ENCODE measurements around the gene CHRNB2.

Gene CHRNB2

DNA sequence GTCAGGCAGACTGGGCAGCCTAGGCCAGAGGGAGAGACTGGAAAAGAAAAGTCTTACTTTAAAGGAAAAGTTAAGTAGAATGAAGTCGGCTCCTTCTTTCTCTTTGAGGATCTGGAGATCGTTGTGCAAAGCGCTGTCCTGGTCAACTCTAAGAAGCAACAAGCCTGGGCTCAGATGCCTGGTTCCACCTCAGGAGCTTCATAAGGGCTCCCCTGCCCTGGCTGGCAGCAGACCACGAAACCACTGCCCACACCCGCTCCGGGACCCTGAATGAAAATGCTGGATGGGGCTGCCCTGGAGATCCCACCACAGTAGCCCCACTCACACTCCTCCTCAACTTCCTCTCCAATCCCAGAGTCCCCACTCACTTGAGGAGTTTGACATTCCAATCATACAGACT, 15.5 kb upstream of the CHRNB2 start:
- DNase-seq (ENCODE audit: low spot score) = no peak

DNA sequence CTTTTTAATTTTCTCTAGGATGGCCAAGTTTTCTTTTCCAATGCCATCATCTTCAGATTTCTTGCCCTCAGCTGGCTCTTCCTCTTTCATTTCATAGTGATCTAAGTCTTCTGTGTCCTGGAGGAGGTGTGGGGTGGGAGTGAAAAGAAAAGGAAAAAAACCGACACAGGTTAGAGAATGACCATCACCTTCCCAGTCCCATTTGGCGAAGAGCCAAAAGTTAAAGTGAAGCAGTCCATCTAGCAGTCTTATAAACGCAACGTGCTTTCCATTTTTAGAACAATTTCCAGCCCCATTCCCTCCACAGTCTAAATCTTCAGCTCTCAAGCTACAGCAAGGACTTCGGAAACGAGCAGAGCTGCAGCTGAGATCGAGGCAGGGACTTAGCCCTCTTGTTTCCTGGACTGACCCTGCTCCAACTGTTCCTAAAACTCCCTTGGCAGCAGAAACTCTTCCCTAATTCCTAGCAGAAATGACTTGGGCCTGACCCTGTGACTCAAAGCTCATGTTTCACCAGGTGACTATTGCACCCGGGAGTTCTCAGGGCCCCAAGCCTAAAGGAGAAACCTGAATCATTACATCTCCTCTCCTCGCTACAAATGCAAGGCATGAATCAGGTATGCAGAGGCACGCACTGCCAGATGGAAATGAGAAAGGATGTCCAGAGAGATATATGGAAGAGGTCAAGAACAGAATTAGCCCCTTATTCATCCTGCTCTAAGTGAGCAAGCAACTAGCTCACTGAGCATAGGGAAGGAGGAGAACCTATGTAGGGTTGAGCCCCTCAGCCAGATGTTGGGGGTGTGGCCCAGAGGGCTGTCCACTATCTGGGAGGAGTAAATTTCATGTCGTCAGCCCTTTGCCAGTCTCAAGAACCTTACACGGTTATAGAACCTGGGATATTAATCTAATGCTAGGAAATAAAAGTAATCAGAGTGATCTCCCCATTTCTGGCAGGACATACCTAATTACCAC, 14.2 kb upstream of the CHRNB2 start:
- no peak for DNase-seq (ENCODE audit: low spot score)

DNA sequence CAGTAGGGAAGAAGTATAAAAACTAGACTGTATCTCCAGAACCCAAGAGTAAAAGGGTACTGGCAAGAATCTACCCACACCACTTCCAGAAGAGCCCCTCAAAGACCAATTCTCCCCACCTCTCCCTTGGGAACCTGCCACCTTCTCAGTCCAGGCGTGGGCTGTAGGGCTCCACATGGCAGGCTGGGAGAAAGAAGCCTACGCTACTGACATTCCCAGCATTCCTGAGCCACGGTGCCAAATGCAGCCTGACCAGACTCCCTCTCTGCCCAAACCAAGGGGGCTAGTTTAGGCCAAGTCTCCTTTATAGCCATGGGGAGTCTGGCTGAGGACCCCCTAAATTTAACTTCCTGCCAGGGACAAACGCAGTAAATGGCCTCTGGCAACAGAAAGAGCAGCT, 11.2 kb upstream of the CHRNB2 start:
- DNase-seq (ENCODE audit: low spot score) = no peak

DNA sequence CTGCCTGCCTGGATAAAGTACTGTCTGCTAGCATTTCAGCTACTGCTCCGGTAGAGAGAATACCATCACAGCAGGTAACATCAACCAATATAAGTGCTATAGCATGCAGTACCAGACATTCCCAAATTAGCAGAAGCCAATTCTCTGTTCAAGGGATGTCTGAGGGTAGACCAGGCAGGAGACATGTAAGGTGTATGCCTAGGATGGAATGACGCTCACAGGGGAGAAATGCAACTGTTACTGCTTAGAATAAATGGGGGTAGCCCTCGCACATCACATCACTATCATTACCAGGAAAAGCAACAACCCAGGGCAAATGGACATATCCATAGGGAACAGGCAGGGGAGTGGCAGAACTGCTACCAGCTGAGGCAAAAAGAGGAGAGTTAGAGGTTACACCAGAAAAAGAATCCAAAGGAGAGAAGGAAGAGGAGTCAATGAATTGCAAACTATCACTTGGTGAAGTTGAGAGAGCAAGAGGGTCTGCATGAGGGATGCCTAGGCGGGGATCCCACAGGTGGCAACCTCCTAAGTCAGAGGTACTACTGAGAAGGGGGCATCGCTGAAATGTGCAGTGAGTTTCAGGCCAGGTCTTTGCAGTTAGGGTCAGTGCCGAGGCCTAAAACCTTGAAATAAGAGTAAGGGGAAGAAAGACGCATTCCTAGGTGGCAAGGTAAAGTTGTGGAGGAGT, 10.2 kb upstream of the CHRNB2 start:
- no peak for DNase-seq (ENCODE audit: low spot score)

DNA sequence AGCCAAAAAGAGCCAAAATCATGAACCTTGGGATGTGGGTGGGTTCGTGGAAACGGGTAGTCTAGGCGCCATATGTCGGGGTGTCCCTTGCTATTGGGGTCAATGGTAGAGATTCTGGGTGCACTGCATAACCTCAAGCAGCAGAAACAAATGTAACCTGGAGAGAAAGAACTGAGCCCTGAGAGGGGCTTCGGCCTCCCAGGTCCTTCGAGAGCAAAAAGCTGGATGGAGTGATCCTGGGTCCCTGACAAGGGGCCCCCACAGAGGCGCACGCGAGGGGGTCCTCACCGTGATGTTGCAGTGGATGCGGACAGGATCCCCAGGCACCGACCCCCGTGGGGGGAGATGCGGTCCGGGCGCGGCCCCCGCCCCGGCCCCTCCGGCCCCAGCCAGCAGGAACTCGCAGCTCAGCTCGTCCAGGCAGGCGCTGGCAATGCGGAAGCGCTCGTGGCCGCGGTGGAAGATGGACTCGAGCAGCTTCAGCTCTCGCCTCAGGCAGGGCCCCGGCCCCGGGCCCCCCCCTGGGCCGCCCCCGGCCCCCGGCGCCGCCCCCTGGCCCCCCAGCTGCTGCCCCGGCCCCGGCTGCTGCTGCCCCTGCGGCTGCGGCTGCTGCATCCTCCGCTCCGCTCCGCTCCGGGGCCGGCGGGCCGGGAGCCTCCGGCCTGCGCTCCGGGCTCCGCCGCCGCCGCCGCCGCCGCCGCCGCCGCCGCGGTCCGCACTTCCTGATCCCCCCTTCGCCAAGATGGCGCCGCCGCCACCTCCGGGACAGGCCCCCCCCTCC, 9.4 kb upstream of the CHRNB2 start, which contains the start of gene UBE2Q1:
Gene UBE2Q1, minus strand, starts transcription at position 724 of the 781 bp plus-strand sequence. Its CDS starts 109 bp downstream, at position 615.
- peak; percentile 30 for DNase-seq (ENCODE audit: low spot score)

DNA sequence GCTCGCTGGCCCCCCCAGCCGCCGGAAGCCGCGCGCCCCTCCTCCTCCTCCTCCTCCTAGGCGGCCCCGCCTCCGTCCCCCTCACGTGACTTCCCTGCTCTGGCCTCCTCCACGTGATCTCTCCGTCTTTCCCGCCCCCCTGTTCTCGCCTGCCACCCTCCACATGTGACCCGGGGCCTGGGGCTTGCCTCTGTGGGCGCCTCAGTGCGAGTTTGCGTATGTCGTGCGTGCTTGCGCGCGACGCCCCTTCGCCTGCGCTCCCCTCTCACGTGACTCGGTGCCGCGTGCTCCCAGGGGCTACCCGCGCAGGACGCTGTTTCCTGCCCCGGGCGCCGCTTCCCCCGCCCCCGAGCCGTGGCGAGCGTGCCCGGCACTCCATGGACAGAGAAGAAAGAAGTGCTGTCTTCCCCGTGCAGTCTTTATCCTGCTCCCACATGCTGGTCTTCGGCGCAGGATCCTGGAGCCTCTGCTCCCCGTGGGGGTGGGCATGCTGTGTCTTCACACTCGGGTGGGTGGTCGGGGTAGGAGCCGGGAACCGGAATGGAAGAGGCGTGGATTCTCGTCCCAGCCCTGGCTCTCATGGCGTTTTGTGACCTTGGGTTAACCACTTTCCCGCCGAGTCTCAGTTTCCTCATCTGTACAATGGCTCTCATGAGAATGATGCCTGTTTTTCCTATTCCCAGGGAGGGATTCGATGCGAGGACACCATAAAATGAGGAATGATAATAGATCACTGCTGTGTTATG, 8.7 kb upstream of the CHRNB2 start:
- peak; percentile 99 for DNase-seq (ENCODE audit: low spot score)

DNA sequence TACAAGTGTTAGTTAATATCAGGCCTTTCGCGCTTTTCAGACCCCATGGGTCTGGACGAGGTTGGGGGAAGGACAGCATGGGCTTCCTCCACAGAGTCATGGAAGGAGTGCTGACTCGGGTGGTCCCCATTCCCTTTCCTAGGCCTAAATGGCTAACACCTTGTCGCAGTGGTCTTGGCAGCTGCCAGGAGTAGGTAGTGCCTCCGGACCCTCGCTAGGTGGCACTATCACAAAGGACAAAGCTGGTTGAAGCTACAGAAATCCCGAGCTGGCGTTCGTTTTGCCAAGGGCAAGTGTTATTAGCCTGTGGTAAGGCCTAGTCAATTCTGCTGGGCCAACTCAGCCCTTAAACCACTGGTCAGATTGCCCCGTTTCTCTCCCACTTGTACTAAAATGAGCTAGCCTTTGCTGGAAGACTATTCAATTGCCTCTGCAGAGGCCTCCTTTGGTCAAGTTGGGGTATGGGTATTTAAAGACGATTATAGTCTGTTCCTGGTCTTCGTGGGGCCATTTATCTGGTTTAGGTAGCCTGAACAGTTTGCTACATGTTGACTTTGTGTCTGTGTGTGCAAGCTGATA, 8.0 kb upstream of the CHRNB2 start:
- DNase-seq (ENCODE audit: low spot score) = peak; percentile 95

DNA sequence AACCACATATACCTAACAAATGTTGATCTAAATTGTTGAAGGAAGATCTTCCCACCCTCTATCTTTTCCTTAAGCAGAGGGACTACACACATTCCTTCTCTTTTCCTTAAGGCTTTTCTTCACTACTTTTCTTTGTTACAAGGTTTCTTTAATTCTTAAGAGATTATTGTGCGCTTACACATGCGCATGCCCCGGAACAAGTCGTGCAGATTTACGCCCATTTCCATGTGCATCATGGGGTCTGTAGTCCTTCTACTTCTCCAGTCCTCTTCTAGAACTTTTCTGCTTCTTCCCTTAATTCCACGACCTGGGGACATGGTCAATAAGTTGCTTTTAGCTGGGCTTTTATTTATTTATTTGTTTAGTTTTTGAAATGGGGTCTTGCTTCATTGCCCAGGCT, 1.7 kb upstream of the CHRNB2 start:
- no peak for DNase-seq (ENCODE audit: low spot score)

DNA sequence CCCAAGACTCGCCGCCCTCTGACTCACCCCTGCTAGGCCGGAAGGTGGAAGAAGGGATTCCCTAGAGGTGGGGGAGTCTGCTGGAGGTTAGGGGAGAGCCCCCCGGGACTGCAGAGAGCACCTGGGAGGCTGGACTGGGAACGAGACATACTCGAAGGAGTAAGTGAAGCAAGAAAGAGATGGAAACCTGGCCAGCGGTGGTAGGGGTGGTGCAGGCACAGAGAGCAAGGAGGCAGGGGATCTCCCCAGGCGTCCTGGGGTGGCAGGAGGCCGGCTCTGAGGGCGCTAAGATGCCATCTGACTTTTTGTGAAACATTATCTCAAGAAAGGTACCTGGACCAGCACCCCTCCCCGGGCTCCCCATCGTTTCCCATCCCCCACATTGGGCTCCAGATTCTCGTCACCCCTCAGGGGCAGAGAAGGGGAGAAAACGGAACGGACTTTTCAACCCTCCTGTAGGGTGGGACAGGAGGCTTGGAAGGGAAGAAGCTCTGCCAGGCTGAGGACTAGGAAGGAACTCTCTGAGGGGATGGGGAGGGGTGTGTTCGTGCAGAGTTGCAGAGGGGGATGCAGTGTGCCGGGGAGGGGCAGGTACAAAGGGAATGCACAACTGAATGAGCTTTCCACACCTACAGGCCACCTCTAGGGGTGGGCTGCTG, 708 bp downstream of the CHRNB2 start:
- DNase-seq (ENCODE audit: low spot score) = no peak

DNA sequence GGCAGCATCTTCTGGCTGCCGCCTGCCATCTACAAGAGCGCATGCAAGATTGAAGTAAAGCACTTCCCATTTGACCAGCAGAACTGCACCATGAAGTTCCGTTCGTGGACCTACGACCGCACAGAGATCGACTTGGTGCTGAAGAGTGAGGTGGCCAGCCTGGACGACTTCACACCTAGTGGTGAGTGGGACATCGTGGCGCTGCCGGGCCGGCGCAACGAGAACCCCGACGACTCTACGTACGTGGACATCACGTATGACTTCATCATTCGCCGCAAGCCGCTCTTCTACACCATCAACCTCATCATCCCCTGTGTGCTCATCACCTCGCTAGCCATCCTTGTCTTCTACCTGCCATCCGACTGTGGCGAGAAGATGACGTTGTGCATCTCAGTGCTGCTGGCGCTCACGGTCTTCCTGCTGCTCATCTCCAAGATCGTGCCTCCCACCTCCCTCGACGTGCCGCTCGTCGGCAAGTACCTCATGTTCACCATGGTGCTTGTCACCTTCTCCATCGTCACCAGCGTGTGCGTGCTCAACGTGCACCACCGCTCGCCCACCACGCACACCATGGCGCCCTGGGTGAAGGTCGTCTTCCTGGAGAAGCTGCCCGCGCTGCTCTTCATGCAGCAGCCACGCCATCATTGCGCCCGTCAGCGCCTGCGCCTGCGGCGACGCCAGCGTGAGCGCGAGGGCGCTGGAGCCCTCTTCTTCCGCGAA, 3.8 kb downstream of the CHRNB2 start:
- DNase-seq (ENCODE audit: low spot score) = no peak

DNA sequence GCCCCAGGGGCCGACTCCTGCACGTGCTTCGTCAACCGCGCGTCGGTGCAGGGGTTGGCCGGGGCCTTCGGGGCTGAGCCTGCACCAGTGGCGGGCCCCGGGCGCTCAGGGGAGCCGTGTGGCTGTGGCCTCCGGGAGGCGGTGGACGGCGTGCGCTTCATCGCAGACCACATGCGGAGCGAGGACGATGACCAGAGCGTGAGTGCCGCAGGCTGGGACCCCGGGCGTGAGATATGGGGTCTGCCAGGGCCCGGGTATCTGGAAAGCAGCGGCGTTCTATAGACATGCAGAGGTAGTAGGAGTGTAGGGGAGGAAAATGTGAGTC, 4.3 kb downstream of the CHRNB2 start:
- no peak for DNase-seq (ENCODE audit: low spot score)

DNA sequence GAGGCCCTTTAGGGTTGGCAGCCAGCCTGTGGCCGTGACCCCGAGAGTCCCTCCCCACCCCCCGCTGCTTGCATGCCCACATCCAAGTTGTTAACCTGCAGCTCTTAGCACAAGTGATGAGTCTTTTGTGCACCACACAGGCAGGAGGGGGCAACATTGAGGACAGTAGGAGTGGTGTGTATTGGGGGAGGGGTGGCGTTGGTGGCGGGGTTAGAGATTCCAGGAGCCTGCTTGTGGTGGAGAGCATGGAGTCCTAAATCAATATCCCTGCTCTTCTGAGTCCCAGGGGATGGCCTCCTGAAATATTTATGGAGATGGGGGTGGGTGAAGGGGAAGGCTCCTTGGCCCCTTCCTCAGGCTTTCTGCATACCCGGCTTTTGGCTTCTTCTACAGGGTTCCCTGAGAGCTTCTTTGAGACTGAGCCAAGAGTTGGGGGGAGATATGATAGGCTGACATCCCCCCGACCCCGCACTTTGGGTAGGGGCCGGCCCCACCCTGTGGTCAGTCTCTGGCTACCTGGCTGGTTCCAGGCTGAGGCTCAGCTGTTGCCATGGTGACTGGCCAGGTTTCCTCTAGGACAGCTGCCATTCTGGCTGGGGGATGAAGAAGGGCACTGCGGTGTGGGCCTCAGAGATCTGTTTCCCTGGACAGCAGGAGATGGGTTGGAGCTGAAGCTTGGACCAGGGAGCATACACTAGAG, 5.0 kb downstream of the CHRNB2 start:
- DNase-seq (ENCODE audit: low spot score) = no peak

DNA sequence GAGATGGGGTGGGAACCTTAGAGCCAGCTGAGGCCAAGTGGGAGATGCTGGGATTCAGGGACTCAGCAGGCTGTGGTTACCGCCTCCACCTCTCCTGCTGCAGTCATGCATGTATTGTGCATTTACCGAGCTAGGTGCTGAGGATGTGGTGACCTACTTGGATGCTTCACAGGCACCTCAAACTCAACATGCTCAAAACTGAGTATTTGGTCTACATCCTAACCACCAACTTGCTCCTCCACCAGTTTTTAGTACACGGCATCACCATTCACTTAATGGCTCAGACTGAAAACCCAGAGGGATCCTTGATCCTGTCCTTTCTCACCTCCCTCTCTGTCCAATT, 5.6 kb downstream of the CHRNB2 start:
- no peak for DNase-seq (ENCODE audit: low spot score)

DNA sequence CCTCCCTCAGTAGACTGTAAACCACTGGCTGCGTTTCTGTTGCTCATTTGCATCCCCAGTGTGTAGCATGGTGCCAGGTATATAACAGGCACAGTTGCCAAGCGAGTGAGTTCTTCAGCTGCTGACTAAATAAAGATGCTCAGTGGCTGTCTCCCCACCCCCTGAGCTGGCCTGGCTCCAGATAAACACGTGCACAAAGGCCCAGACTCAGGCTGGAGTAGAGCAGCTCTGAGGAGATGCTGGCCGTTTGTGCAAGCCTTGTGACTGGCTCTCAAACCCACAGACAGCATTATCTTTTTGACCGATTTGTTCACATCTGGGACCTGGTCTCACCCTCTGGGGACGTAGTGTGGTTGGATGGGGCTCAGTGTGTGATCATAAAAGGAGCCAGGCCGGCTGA, 7.1 kb downstream of the CHRNB2 start:
- DNase-seq (ENCODE audit: low spot score) = no peak

DNA sequence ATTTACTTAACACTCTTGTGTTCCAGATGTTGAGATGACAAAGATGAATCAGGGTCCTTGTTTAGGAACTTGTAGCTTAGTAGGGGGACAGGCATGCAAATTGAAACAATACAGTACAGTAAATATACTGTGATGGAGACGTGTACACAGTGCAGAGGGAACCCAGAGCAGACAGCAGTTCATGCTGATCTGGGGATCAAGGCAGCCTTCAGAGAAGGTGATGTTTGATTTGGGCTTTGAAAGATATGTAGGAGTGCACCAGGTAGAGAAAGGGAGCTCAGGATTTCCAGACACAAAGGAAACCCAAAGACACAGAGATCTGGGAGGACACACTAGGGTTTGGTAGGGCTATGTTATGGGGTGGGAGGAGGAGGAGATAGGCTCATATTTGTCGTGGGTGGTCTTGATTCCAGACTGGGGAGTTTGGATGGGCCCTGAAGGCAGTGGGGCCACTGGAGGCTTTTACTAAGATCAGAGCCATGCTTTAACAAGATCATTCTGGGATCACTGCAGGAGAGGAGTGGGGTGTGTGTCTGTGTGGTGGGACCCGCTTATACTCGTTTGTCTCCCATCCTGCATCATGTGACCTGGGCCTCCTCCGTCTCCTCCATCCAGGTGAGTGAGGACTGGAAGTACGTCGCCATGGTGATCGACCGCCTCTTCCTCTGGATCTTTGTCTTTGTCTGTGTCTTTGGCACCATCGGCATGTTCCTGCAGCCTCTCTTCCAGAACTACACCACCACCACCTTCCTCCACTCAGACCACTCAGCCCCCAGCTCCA, 7.8 kb downstream of the CHRNB2 start:
- no peak for DNase-seq (ENCODE audit: low spot score)

DNA sequence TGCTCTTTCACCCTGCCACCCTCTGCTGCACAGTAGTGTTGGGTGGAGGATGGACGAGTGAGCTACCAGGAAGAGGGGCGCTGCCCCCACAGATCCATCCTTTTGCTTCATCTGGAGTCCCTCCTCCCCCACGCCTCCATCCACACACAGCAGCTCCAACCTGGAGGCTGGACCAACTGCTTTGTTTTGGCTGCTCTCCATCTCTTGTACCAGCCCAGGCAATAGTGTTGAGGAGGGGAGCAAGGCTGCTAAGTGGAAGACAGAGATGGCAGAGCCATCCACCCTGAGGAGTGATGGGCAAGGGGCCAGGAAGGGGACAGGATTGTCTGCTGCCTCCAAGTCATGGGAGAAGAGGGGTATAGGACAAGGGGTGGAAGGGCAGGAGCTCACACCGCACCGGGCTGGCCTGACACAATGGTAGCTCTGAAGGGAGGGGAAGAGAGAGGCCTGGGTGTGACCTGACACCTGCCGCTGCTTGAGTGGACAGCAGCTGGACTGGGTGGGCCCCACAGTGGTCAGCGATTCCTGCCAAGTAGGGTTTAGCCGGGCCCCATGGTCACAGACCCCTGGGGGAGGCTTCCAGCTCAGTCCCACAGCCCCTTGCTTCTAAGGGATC, 8.5 kb downstream of the CHRNB2 start:
- DNase-seq (ENCODE audit: low spot score) = no peak

DNA sequence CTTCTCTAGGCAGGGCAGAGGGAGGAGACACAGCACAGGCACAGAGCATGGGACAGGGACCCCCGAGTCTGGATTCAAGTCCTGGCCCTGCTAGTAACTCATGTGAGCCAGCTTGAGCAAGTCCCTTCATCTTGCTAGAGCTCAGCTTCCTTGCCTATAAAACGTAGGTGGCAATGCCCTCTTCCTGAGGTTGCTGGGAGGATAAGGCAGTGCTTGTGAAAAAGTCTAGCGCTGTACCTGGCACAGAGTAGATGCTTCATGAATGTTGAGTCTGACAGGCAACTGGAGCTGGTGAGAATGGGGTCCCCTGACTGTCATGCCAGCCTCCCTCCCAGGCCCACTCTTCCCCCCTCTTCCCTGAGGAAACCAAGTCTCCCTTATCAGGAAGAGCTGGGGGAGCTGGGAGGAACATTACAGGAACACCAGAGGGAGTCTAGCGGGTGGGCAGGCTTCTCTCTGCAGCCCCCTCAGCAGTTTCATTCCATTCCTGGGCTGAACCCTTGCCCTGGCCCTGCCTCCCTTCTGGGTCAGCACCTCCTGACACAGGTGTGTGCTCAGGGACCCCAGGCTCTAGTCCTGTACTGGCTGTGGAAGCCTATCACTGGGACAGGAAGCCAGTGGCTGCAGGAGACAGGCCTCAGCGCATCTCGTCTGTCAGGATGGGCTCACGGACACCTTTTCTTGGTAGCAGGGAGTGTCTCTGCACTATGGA, 9.9 kb downstream of the CHRNB2 start:
- DNase-seq (ENCODE audit: low spot score) = no peak

DNA sequence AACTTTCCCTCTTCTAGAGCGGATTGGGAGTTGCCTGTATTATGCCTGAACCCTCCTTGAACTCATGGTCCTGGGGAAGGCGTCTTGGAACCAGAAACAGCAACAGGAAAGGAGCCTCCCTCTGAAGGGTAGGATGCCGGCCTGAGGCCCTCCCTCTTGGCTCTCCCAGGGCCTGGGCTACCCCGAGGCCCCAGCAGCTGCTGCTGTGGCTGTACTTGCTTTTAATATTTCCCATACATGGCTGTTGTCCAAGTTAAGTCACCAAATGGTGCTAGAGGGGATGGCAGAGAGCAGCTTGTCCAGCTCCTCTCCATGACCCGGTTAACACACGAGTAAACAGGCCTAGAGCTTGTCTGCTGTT, 10.5 kb downstream of the CHRNB2 start:
- DNase-seq (ENCODE audit: low spot score) = no peak

All from globus pallidus (tissue), 1 donor.